Smooth muscle cell (in vitro differentiated cells): ENCODE results near the gene AUTS2. TPM values are rescaled to one million over a fixed set of nuclear protein-coding genes. Genes with fewer than 3 reads are reported as not detected.

Experiments
- DNase-seq: peaks from one replicate; lab custom pipeline; 2025; ENCODE audit not compliant: unreplicated experiment; lab: John Stamatoyannopoulos, UW
- H2AFZ ChIP-seq: fragments of 200-600 bp; sonication (generic); 2 replicates; pipeline ENCODE4 v1.6.0; 2016; ENCODE audit warnings: antibody characterized with exemption, low read depth, mild to moderate bottlenecking
- H3F3A ChIP-seq: fragments of 200-600 bp; sonication (generic); 2 replicates; pipeline ENCODE4 v1.6.0; 2017; ENCODE audit warnings: antibody characterized with exemption, low read depth
- H3K27ac ChIP-seq: fragments of 200-600 bp; sonication (generic); 2 replicates; pipeline ENCODE4 v1.5.1; 2016; ENCODE audit warnings: low read depth, mild to moderate bottlenecking
- H3K27me3 ChIP-seq: fragments of 200-600 bp; sonication (generic); 2 replicates; pipeline ENCODE4 v1.6.1; 2016; ENCODE audit warnings: low read depth, mild to moderate bottlenecking
- H3K36me3 ChIP-seq: fragments of 200-600 bp; sonication (generic); 2 replicates; pipeline ENCODE4 v1.5.1; 2016; ENCODE audit warnings: low read depth
- H3K4me1 ChIP-seq: fragments of 200-600 bp; sonication (generic); 2 replicates; pipeline ENCODE4 v1.5.1; 2016; ENCODE audit warnings: low read depth
- H3K4me2 ChIP-seq: fragments of 200-600 bp; sonication (generic); 2 replicates; pipeline ENCODE4 v1.6.0; 2016; ENCODE audit warnings: mild to moderate bottlenecking
- H3K4me3 ChIP-seq: fragments of 200-600 bp; sonication (generic); 2 replicates; pipeline ENCODE4 v1.5.1; 2016; ENCODE audit warnings: mild to moderate bottlenecking
- H3K79me2 ChIP-seq: fragments of 200-600 bp; sonication (generic); 2 replicates; pipeline ENCODE4 v1.6.0; 2016; ENCODE audit warnings: low read depth, mild to moderate bottlenecking
- H3K9ac ChIP-seq: fragments of 200-600 bp; sonication (generic); 2 replicates; pipeline ENCODE4 v1.6.0; 2016; ENCODE audit warnings: low read depth
- H3K9me3 ChIP-seq: fragments of 200-600 bp; sonication (generic); replicated peaks from 2 replicates; pipeline ENCODE4 v1.5.1; 2016; ENCODE audit warnings: low read depth
- H4K20me1 ChIP-seq: fragments of 200-600 bp; sonication (generic); 2 replicates; pipeline ENCODE4 v1.6.0; 2016; ENCODE audit warnings: low read depth
- CTCF ChIP-seq: fragments of 200-600 bp; sonication (generic); IDR thresholded peaks from 2 replicates; pipeline ENCODE4 v1.5.1; 2017; ENCODE audit warnings: borderline replicate concordance, mild to moderate bottlenecking, antibody characterized with exemption; ENCODE audit not compliant: insufficient read depth, poor library complexity, severe bottlenecking
- WGBS: methylation state at CpG from one replicate; pipeline ENCODE4 v1.1.7; 2016; ENCODE audit warnings: low lambda C conversion rate; 5-methylcytosine and 5-hydroxymethylcytosine counted together
- polyA plus RNA-seq: library from polyadenylated mRNA; unstranded; fragments of >200 nt; fragmentation: Nextera tagmentation; extraction: Ambion mirVana; gene quantifications from 2 replicates; pipeline ENCODE4 v1.2.1, GENCODE V29; 2016
- total RNA-seq: library from RNA; depleted of rRNA; stranded (reverse); fragments of >200 nt; gene quantifications from 2 replicates; pipeline ENCODE4 v1.2.3, GENCODE V29; 2014

AUTS2 gene
- total and polyA plus RNA-seq, 2 experiments from 2014 or later, result 6.5 to 8.6 TPM

GRCh38 chr7:70764701-70765208, 1166.5 kb downstream of the AUTS2 start:
- H3K9ac ChIP-seq, result no peak overlapping the region
- no peak overlapping the region for H3K27ac ChIP-seq
- no peaks in the 10 kb centered on the region for H3K36me3 ChIP-seq
- no peak overlapping the region for H3K4me2 ChIP-seq
- no peaks in the 10 kb centered on the region for H3K27me3 ChIP-seq
- no peak overlapping the region for H2AFZ ChIP-seq
- no peaks in the 10 kb centered on the region for H3K4me1 ChIP-seq
- no peaks in the 10 kb centered on the region for H3K79me2 ChIP-seq
- no peak overlapping the region for H3K4me3 ChIP-seq
- TF ChIP-seq CTCF, result no peak
- 92% methylated on average over 8 of the region's 15 CpGs for WGBS
- no peaks in the 10 kb centered on the region for H3F3A ChIP-seq
- no peak for DNase-seq
- peaks cover 49% of the 10 kb centered on the region for H4K20me1 ChIP-seq
- no peaks in the 10 kb centered on the region for H3K9me3 ChIP-seq

- DNase-seq, result no peak
- WGBS, result 93% methylated on average over 6 of the region's 7 CpGs
Observed at GRCh38 chr7:70765651-70766050, 1167.4 kb downstream of the AUTS2 start.

GRCh38 chr7:70766109-70766508, 1167.8 kb downstream of the AUTS2 start:
- no peaks in the 10 kb centered on the region for H3K9me3 ChIP-seq
- DNase-seq, result no peak
- peaks cover 4% of the 10 kb centered on the region for H3K36me3 ChIP-seq
- H2AFZ ChIP-seq, result no peak overlapping the region
- no peaks in the 10 kb centered on the region for H3F3A ChIP-seq
- no peaks in the 10 kb centered on the region for H3K4me1 ChIP-seq
- no peaks in the 10 kb centered on the region for H3K79me2 ChIP-seq
- no peak overlapping the region for H3K27ac ChIP-seq
- WGBS, result 98% methylated on average over 17 of the region's 21 CpGs
- H4K20me1 ChIP-seq, result peaks cover 48% of the 10 kb centered on the region
- no peaks in the 10 kb centered on the region for H3K27me3 ChIP-seq
- H3K4me3 ChIP-seq, result no peak overlapping the region
- no peak overlapping the region for H3K9ac ChIP-seq
- H3K4me2 ChIP-seq, result no peak overlapping the region
- TF ChIP-seq CTCF, result no peak

More at GRCh38 chr7:70765651-70766050, 1167.4 kb downstream of the AUTS2 start:
- no peak overlapping the region for H3K9ac ChIP-seq
- no peaks in the 10 kb centered on the region for H3F3A ChIP-seq
- H3K27ac ChIP-seq, result no peak overlapping the region
- H4K20me1 ChIP-seq, result peaks cover 48% of the 10 kb centered on the region
- no peak overlapping the region for H3K4me3 ChIP-seq
- no peaks in the 10 kb centered on the region for H3K27me3 ChIP-seq
- TF ChIP-seq CTCF, result no peak
- no peak overlapping the region for H3K4me2 ChIP-seq
- H3K9me3 ChIP-seq, result no peaks in the 10 kb centered on the region
- no peaks in the 10 kb centered on the region for H3K4me1 ChIP-seq
- H2AFZ ChIP-seq, result no peak overlapping the region
- H3K79me2 ChIP-seq, result no peaks in the 10 kb centered on the region
- peaks cover 4% of the 10 kb centered on the region for H3K36me3 ChIP-seq

- TF ChIP-seq CTCF, result no peak
- H3K27me3 ChIP-seq, result no peaks in the 10 kb centered on the region
- no peaks in the 10 kb centered on the region for H3K79me2 ChIP-seq
- no peak for DNase-seq
- H2AFZ ChIP-seq, result no peak overlapping the region
- no peak overlapping the region for H3K9ac ChIP-seq
- H3K4me3 ChIP-seq, result no peak overlapping the region
- WGBS, result 99% methylated on average over 4 of the region's 4 CpGs
- peaks cover 45% of the 10 kb centered on the region for H4K20me1 ChIP-seq
- H3K4me2 ChIP-seq, result no peak overlapping the region
- H3K9me3 ChIP-seq, result no peaks in the 10 kb centered on the region
- no peak overlapping the region for H3K27ac ChIP-seq
- H3K4me1 ChIP-seq, result no peaks in the 10 kb centered on the region
- H3K36me3 ChIP-seq, result peaks cover 4% of the 10 kb centered on the region
- no peaks in the 10 kb centered on the region for H3F3A ChIP-seq
Observed at GRCh38 chr7:70766694-70767093, 1168.4 kb downstream of the AUTS2 start.
